HepG2 (cell line): ENCODE results near the gene NGEF. TPM values are rescaled to one million over a fixed set of nuclear protein-coding genes. Genes with fewer than 3 reads are reported as not detected.

Experiments used
- ATAC-seq: fragments of 200-7000 bp; cut with Tn5 transposase; 3 replicates; pipeline ENCODE4 v1.9.1; 2020; ENCODE audit warnings: mild to moderate bottlenecking, moderate library complexity
- BruUV-seq: library from RNA; stranded (reverse); fragments of 400-500 nt; replicated peaks from 2 replicates; lab custom pipeline; 2021; lab: Mats Ljungman, UMichigan
- CTCF ChIA-PET: fragments of 300-600 bp; formaldehyde crosslinking; extraction: SDS; loops from one replicate; lab custom pipeline; 2021; ENCODE audit warnings: low total read pairs, inconsistent platforms, low intra/inter-chr PET ratio; lab: Yijun Ruan, JAX
- POLR2A ChIA-PET: fragments of 350-600 bp; sonication (Branson Sonifier 250); formaldehyde crosslinking; loops from one replicate; lab custom pipeline; 2020; ENCODE audit warnings: antibody characterized with exemption, inconsistent platforms; lab: Yijun Ruan, JAX
- DNase-seq: peaks from one replicate; pipeline ENCODE4 v3.0.0-alpha.2; 2015; ENCODE audit warnings: low spot score
- FAIRE-seq: peaks from 3 replicates; lab custom pipeline; 2011; peaks lifted over from hg19 to GRCh38; lab: Jason Lieb, UNC
- H2AFZ ChIP-seq: one replicate; pipeline ENCODE4 v1.6.1; 2011; ENCODE audit warnings: low read length, inconsistent platforms
- H3K27ac ChIP-seq: fragments of 300-600 bp; 3 replicates; pipeline ENCODE4 v1.8.0; 2011; ENCODE audit warnings: mixed run types, mild to moderate bottlenecking, mixed read lengths, low read length, inconsistent platforms; ENCODE audit not compliant: insufficient read depth; ENCODE audit errors: extremely low read length
- H3K27me3 ChIP-seq, 2 experiments: fragments of 200-600 bp in 1 of 2; 2 replicates in 1 of 2; 3 replicates in 1 of 2; pipeline versions ENCODE4 v1.6.0 to v1.8.0; 2011; ENCODE audit warnings: low read length in 2 of 2, mild to moderate bottlenecking in 2 of 2, moderate library complexity in 2 of 2, inconsistent platforms in 1 of 2; ENCODE audit not compliant: insufficient read depth in 2 of 2, control insufficient read depth in 1 of 2
- H3K36me3 ChIP-seq, 2 experiments: fragments of 200-600 bp in 1 of 2; replicated peaks in 1 of 2; 2 replicates in 1 of 2; 3 replicates in 1 of 2; pipeline versions ENCODE4 v1.5.1 to v1.8.0; 2011; ENCODE audit warnings: low read length in 2 of 2, inconsistent platforms in 1 of 2; ENCODE audit not compliant: insufficient read depth in 2 of 2, control insufficient read depth in 1 of 2
- H3K4me1 ChIP-seq: 2 replicates; pipeline ENCODE4 v1.5.1; 2012; ENCODE audit warnings: low read length, inconsistent platforms; ENCODE audit not compliant: insufficient read depth
- H3K4me2 ChIP-seq: 2 replicates; pipeline ENCODE4 v1.6.0; 2011; ENCODE audit warnings: low read depth, low read length, inconsistent platforms
- H3K4me3 ChIP-seq, 3 experiments: fragments of 200-600 bp in 1 of 3; sonication (generic), shearing (Covaris generic) in 1 of 3; replicated peaks in 1 of 3; 2 replicates each; pipeline ENCODE4 v1.5.1; 2011 to 2016; ENCODE audit warnings: low read length in 3 of 3, inconsistent platforms in 2 of 3, low read depth in 2 of 3, mild to moderate bottlenecking in 2 of 3, control low read depth in 1 of 3, mixed read lengths in 1 of 3; ENCODE audit not compliant: insufficient read depth in 1 of 3
- H3K79me2 ChIP-seq: one replicate; pipeline ENCODE4 v1.6.1; 2011; ENCODE audit warnings: low read length, inconsistent platforms; ENCODE audit not compliant: insufficient read depth
- H3K9ac ChIP-seq: 2 replicates; pipeline ENCODE4 v1.6.0; 2011; ENCODE audit warnings: mild to moderate bottlenecking, low read depth, low read length, inconsistent platforms; ENCODE audit not compliant: insufficient read depth
- H3K9me3 ChIP-seq: 2 replicates; pipeline ENCODE4 v1.5.1; 2012; ENCODE audit warnings: mild to moderate bottlenecking, low read length
- H4K20me1 ChIP-seq: 2 replicates; pipeline ENCODE4 v1.6.0; 2011; ENCODE audit warnings: inconsistent platforms, mild to moderate bottlenecking, low read length, moderate library complexity; ENCODE audit not compliant: insufficient read depth
- ATF7-NPFF ChIP-seq: sonication (generic); formaldehyde crosslinking; IDR thresholded peaks from 2 replicates; pipeline ENCODE4 v1.8.1; 2023; ENCODE audit warnings: mild to moderate bottlenecking, low read depth, missing genetic modification reagents, moderate library complexity
- FOXC1 ChIP-seq: sonication (generic); formaldehyde crosslinking; IDR thresholded peaks from 2 replicates; pipeline ENCODE4 v1.8.0; 2022; ENCODE audit warnings: mild to moderate bottlenecking, missing genetic modification reagents, borderline replicate concordance
- GTF2F1 ChIP-seq: fragments of 150-350 bp; IDR thresholded peaks from 2 replicates; pipeline ENCODE4 v1.6.1; 2014; ENCODE audit warnings: low read length
- HMG20A ChIP-seq: IDR thresholded peaks from 2 replicates; pipeline ENCODE4 v1.6.1; 2016; ENCODE audit warnings: borderline replicate concordance
- HNRNPH1 ChIP-seq: fragments of 200-400 bp; formaldehyde crosslinking; optimal IDR thresholded peaks from 2 replicates; pipeline ENCODE3; 2017; ENCODE audit warnings: mild to moderate bottlenecking, low read depth, low read length
- SP4 ChIP-seq: sonication (generic); formaldehyde crosslinking; IDR thresholded peaks from 2 replicates; pipeline ENCODE4 v1.8.1; 2023; ENCODE audit warnings: mild to moderate bottlenecking, missing genetic modification reagents
- ZNF20 ChIP-seq: sonication (generic); formaldehyde crosslinking; IDR thresholded peaks from 2 replicates; pipeline ENCODE4 v1.4.0; 2020; ENCODE audit warnings: mild to moderate bottlenecking, moderate library complexity, missing genetic modification reagents
- ZNF382 ChIP-seq: sonication (generic); formaldehyde crosslinking; IDR thresholded peaks from 2 replicates; pipeline ENCODE4 v1.5.0; 2020; ENCODE audit warnings: missing genetic modification reagents, mild to moderate bottlenecking, borderline replicate concordance
- WGBS: methylation state at CpG from one replicate; pipeline ENCODE4 v1.1.6; 2017; ENCODE audit warnings: low lambda C conversion rate; 5-methylcytosine and 5-hydroxymethylcytosine counted together
- in situ Hi-C: cut with HindIII; loops from 2 replicates; pipeline ENCODE4 v1.10.0; 2017; ENCODE audit warnings: low pct_unique_long_range_greater_than_20kb; ENCODE audit not compliant: extremely low pct_ligation_motif_present
- intact Hi-C: fragments of 100-400 bp; cut with micrococcal nuclease; formaldehyde crosslinking; loops from one replicate; pipeline ENCODE4 v1.10.0; 2022; ENCODE audit not compliant: unreplicated experiment
- polyA plus RNA-seq, 8 experiments: library from polyadenylated mRNA; depleted of rRNA in 3 of 8; stranded (reverse) in 7 of 8; unstranded in 1 of 8; fragments of >200 nt; fragmentation: Illumina TruSeq in 4 of 8; extraction: Trizol in 4 of 8; gene quantifications; 2 replicates each; pipeline versions ENCODE4 v1.2.1 to v1.2.3, GENCODE V29; 2011 to 2016; ENCODE audit warnings: low read depth in 4 of 8, missing spikeins in 1 of 8, mixed read lengths in 1 of 8; ENCODE audit not compliant: insufficient read depth in 1 of 8
- total RNA-seq, 5 experiments: library from RNA; depleted of rRNA; stranded (reverse); fragments of >200 nt; fragmentation: Illumina TruSeq; extraction: Trizol; gene quantifications; 2 replicates each; pipeline ENCODE4 v1.2.3, GENCODE V29; 2016; ENCODE audit warnings: low read depth in 1 of 5
- TF ChIP-seq, protein P1 (sequence below): sonication (generic); formaldehyde crosslinking; IDR thresholded peaks from 2 replicates; pipeline ENCODE4 v1.5.0; 2020; ENCODE audit warnings: mild to moderate bottlenecking, low read depth, missing genetic modification reagents, borderline replicate concordance
- TF ChIP-seq, protein P2 (sequence below): sonication (generic); formaldehyde crosslinking; IDR thresholded peaks from 2 replicates; pipeline ENCODE4 v1.4.0; 2020; ENCODE audit warnings: missing genetic modification reagents
- TF ChIP-seq, protein P3 (sequence below): sonication (generic); formaldehyde crosslinking; IDR thresholded peaks from 2 replicates; pipeline ENCODE4 v1.4.0; 2020; ENCODE audit warnings: missing genetic modification reagents, borderline replicate concordance

The NGEF gene
- total and polyA plus RNA-seq, 2 of the 13 experiments (the other 11 are each of a cell fraction or from before 2014, with no cell fraction given), result 14.4 to 36.9 TPM

DNA sequence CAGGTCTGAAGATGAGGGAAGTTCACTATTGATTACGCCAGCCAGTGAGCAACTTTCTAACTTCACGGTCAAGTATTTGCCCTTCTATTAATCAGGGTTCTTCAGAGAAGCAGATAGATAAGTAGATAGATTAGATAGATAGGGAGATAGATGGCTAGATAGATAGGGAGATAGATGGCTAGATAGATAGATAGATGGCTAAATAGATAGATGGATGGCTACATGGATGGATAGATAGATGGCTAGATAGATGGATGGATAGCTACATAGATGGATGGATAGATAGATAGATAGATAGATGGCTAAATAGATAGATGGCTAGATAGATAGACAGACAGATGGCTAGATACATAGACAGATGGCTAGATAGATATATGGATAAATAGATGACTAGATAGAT, 42.3 kb upstream of the NGEF start:
- Histone ChIP-seq H2AFZ (no peak overlapping the region), H3K4me3 (no peak overlapping the region), H3K4me2 (no peak overlapping the region), H3K36me3 (no peaks in the 10 kb centered on the region), H3K27ac (no peak overlapping the region), H3K9me3 (no peaks in the 10 kb centered on the region), H3K27me3 (peaks cover 0 to 15% of the 10 kb centered on the region in 2 experiments; a peak in 3 of 5 replicates), H3K4me1 (peaks cover 34% of the 10 kb centered on the region), H4K20me1 (no peaks in the 10 kb centered on the region), H3K79me2 (no peaks in the 10 kb centered on the region), H3K9ac (no peak overlapping the region)
- DNase-seq, result no peak
- intact Hi-C loops, result no loop called here
- ChIA-PET CTCF (no interaction called here), POLR2A (no interaction called here)
- in situ Hi-C loops, result no loop called here
- ATAC-seq, result no peak
- BruUV-seq, result no TSS peak
- TF ChIP-seq HNRNPH1, result no peak
- 25% methylated on average over 2 of the region's 2 CpGs for WGBS
- FAIRE-seq, result no peak

DNA sequence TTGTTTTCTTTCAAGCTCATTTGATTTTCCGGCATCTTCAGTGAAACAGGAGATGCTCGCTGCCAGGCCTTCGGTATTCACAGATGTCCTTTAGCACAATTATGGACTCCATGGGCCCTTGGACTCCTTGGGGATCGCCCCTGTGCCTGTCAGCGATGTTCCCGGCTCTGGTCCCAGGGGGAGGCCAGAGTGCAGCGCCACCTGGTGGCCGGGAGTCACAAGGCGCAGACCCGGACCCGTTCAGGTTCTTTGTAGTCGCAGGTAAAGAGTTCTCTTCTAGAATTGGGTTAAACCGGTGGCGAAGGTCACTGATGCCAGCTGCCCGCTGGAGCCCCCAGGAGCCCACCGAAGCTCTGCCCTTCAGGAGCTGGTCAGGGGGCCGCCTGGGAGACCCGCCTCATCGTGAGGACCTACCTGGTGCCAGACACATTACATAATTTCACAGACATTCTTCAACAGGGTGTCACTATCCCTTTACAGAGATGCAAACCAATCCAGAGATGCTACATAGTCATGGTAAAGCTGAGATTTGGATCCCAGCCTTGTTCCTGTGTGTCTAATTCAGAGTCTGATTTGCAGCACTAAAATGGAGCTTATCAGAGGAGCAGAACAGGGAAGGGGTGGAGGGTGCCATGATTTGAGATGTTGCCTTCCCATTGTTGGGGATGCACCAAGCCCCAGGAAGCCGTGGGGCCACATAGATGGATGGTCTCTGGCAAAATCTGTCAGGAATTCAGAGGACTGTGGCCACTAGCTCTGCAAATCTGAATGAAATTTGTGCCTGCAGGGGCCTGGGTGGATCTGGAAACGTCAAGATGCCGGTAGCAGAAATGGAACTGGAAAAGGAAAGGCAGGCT, 41.1 kb upstream of the NGEF start:
- Histone ChIP-seq H3K79me2 (no peaks in the 10 kb centered on the region), H3K9ac (no peak overlapping the region), H3K36me3 (no peaks in the 10 kb centered on the region), H3K4me3 (no peak overlapping the region), H3K27me3 (peaks cover 0 to 26% of the 10 kb centered on the region in 2 experiments; a peak in 4 of 5 replicates), H3K4me2 (peak overlapping the region; percentile 53), H3K4me1 (peaks cover 22% of the 10 kb centered on the region), H2AFZ (no peak overlapping the region), H3K9me3 (no peaks in the 10 kb centered on the region), H3K27ac (no peak overlapping the region), H4K20me1 (no peaks in the 10 kb centered on the region)
- FAIRE-seq (peak; percentile 84), ATAC-seq (peak; percentile 90), DNase-seq (peak; percentile 43)
- BruUV-seq, result no TSS peak
- WGBS, result 11% methylated on average over 21 of the region's 22 CpGs
- in situ Hi-C loops (loop anchor here (5.0 kb wide), 1 partner anchor 202 kb away; no protein-coding TSS in a partner anchor), intact Hi-C loops (loop anchor here (1.0 to 5.0 kb wide), 2 partner anchors 72 to 201 kb away; no protein-coding TSS in a partner anchor)
- CTCF ChIA-PET, result interaction anchor here (0.5 to 3.0 kb wide), 4 partner anchors 9 to 334 kb away, joined by 4 to 19 read pairs (median 4); partner anchors contain the start of gene ATG16L1
- POLR2A ChIA-PET, result no interaction called here
- no peak for TF ChIP-seq FOXC1 (CRISPR knock-in tag)
- no peak for TF ChIP-seq HMG20A (CRISPR knock-in tag)
- TF ChIP-seq ATF7-NPFF (CRISPR knock-in tag), result no peak
- TF ChIP-seq ZNF382 (CRISPR knock-in tag), result no peak
- peak; percentile 39; the same call in 1 of the 2 replicates for TF ChIP-seq SP4 (CRISPR knock-in tag)
- TF ChIP-seq, protein P1, sequence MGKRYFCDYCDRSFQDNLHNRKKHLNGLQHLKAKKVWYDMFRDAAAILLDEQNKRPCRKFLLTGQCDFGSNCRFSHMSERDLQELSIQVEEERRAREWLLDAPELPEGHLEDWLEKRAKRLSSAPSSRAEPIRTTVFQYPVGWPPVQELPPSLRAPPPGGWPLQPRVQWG (CRISPR knock-in tag), result no peak
- TF ChIP-seq, protein P2, sequence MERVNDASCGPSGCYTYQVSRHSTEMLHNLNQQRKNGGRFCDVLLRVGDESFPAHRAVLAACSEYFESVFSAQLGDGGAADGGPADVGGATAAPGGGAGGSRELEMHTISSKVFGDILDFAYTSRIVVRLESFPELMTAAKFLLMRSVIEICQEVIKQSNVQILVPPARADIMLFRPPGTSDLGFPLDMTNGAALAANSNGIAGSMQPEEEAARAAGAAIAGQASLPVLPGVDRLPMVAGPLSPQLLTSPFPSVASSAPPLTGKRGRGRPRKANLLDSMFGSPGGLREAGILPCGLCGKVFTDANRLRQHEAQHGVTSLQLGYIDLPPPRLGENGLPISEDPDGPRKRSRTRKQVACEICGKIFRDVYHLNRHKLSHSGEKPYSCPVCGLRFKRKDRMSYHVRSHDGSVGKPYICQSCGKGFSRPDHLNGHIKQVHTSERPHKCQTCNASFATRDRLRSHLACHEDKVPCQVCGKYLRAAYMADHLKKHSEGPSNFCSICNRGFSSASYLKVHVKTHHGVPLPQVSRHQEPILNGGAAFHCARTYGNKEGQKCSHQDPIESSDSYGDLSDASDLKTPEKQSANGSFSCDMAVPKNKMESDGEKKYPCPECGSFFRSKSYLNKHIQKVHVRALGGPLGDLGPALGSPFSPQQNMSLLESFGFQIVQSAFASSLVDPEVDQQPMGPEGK (CRISPR knock-in tag), result 0 out of 2 replicates have a peak, but pooled peaks have one; percentile 19
- TF ChIP-seq, protein P3, sequence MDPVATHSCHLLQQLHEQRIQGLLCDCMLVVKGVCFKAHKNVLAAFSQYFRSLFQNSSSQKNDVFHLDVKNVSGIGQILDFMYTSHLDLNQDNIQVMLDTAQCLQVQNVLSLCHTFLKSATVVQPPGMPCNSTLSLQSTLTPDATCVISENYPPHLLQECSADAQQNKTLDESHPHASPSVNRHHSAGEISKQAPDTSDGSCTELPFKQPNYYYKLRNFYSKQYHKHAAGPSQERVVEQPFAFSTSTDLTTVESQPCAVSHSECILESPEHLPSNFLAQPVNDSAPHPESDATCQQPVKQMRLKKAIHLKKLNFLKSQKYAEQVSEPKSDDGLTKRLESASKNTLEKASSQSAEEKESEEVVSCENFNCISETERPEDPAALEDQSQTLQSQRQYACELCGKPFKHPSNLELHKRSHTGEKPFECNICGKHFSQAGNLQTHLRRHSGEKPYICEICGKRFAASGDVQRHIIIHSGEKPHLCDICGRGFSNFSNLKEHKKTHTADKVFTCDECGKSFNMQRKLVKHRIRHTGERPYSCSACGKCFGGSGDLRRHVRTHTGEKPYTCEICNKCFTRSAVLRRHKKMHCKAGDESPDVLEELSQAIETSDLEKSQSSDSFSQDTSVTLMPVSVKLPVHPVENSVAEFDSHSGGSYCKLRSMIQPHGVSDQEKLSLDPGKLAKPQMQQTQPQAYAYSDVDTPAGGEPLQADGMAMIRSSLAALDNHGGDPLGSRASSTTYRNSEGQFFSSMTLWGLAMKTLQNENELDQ (CRISPR knock-in tag), result no peak
- TF ChIP-seq ZNF20 (CRISPR knock-in tag), result no peak
- TF ChIP-seq GTF2F1, result no peak
